Measurements from ENCODE around the gene TAOK1. TPM values are rescaled to one million over a fixed set of nuclear protein-coding genes. Genes with fewer than 3 reads are reported as not detected.

TAOK1 gene
- total and polyA plus RNA-seq, 12 donors: 6.4 to 66.3 (median 46.6) TPM

DNA sequence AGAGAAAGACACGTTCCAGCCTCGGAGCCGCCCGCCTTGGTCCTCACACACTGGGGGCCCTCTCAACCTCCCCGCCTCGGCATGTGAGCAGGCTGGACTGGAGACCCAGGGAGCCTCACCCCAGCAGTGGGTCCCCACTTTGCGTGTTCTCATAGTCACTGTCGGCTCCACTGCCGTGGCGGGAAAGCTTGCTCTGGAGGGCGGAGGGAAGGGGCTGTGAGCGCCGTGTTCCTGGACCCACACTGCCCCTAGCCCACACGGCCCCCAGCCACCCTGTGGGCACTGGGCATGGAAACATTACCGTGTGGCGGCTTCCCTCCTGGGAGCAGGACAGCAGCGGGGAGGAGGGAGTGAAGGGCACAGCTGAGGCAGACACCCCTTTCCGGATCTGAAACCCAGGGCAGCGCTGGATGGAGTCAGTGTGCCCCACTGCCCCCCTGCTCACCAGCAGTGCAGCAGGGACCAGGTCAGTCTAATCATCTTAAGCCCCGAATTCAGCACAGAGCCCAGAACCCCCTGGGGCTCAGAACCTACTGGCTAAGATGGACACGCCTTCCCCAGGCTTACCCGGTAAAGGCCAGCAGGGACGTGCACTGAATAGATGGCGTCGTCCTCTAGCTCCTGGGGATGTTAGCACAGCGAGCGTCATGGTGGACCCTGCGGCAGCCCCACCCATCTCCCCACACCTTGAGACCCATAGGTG is 185.5 kb downstream of the TAOK1 start:
- H3K4me3 ChIP-seq: no peak overlapping the region
- H3K36me3 ChIP-seq (replicated peaks in 1 of 2): peaks cover 0 to 52% of the 10 kb centered on the region in 2 donors
- peak in 1 of 7 donors; percentile 22 for DNase-seq
- WGBS, 4 donors: 88 to 93% (median 92%) methylated on average over 15 to 28 of the region's 28 CpGs
- H3K27me3 ChIP-seq: no peaks in the 10 kb centered on the region
- intact Hi-C loops (cut with DNase I): loop anchor here in 1 of 2 donors (5.0 kb wide), 1 partner anchor 37 kb away; no protein-coding TSS in a partner anchor
- H3K27ac ChIP-seq: no peak overlapping the region
- TF ChIP-seq CTCF (IDR thresholded peaks at IDR 0.05) (no peak), POLR2A (IDR thresholded peaks at IDR 0.05) (no peak)
- no peaks in the 10 kb centered on the region for H3K9me3 ChIP-seq (replicated peaks in 1 of 3)
- peaks cover 14 to 16% of the 10 kb centered on the region in 2 donors for H3K4me1 ChIP-seq (replicated peaks in 1 of 2)

DNA sequence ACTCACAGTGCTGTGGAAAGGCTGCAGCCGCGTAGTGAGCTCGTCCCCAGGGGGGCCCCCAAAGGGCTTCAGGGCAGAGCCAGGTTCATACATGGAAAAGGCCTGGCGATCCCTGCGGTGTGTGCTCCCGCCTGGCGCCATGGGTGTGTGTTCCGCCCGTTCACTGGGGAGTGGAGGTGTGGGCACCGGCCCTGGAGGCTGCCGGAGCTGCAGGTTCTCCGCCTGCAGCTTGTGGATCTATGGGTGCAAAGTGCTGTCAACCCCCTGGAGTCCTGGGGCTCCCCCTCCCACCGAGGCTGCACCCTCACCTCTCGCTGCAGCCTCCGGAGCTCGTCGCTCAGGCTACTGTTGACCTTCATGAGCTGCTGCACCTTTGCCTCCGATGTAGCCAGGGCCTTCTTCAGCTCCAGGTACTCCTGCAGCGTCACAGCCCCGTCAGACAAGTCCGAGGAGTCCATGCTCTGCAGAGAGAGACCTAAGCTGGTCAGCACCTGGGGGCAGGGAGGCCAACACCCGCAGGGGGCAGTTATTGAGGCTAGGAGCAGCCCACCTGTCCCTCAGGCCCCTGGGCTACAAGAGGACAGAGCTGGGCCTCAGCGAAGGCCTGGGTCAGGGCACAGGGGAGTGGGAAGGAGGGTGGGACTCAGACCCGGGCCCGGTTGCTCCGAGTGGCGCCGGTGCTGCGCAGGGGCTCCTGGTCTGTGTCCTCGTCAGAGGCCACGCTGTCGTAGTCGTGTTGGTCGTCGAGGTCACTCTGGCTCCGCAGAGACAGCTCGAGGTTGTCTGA is 186.2 kb downstream of the TAOK1 start:
- no peak overlapping the region for H3K4me3 ChIP-seq
- no peak overlapping the region for H3K27ac ChIP-seq
- peak in 2 of 7 donors; percentile 15 to 17 for DNase-seq
- H3K27me3 ChIP-seq: no peaks in the 10 kb centered on the region
- TF ChIP-seq CTCF (IDR thresholded peaks at IDR 0.05) (no peak), POLR2A (IDR thresholded peaks at IDR 0.05) (no peak)
- no peaks in the 10 kb centered on the region for H3K9me3 ChIP-seq (replicated peaks in 1 of 3)
- H3K4me1 ChIP-seq (replicated peaks in 1 of 2): peaks cover 14 to 16% of the 10 kb centered on the region in 2 donors
- H3K36me3 ChIP-seq (replicated peaks in 1 of 2): peaks cover 0 to 52% of the 10 kb centered on the region in 2 donors
- WGBS, 4 donors: 90 to 94% (median 92%) methylated on average over 13 to 37 of the region's 37 CpGs
- intact Hi-C loops (cut with DNase I): loop anchor here in 1 of 2 donors (5.0 kb wide), 1 partner anchor 36 kb away; no protein-coding TSS in a partner anchor

- Histone ChIP-seq H3K4me3 (no peak overlapping the region), H3K4me1 (replicated peaks in 1 of 2) (peaks cover 11 to 12% of the 10 kb centered on the region in 2 donors), H3K27ac (peak overlapping the region in 1 of 5 donors; percentile 40), H3K27me3 (no peaks in the 10 kb centered on the region), H3K9me3 (replicated peaks in 1 of 3) (no peaks in the 10 kb centered on the region), H3K36me3 (replicated peaks in 1 of 2) (peaks cover 0 to 54% of the 10 kb centered on the region in 2 donors)
- DNase-seq: peak in 1 of 7 donors; percentile 22
- TF ChIP-seq CTCF (IDR thresholded peaks at IDR 0.05) (no peak), POLR2A (IDR thresholded peaks at IDR 0.05) (no peak)
- 95 to 100% (median 96%) methylated on average over 1 to 9 of the region's 9 CpGs for WGBS, 4 donors
- intact Hi-C loops (cut with DNase I): loop anchor here in 1 of 2 donors (5.0 kb wide), 1 partner anchor 35 kb away; no protein-coding TSS in a partner anchor
Measured at GRCh38 chr17:29577001-29577370, 186.8 kb downstream of the TAOK1 start.

Measured in adrenal gland (tissue), 12 donors.